Measurements from ENCODE around the gene GNMT.
"Not testable (repeated sequence)": the region's sequence is repeated elsewhere in the genome, so short reads cannot be mapped to it uniquely, and the experiment has no call there.

The GNMT gene

DNA sequence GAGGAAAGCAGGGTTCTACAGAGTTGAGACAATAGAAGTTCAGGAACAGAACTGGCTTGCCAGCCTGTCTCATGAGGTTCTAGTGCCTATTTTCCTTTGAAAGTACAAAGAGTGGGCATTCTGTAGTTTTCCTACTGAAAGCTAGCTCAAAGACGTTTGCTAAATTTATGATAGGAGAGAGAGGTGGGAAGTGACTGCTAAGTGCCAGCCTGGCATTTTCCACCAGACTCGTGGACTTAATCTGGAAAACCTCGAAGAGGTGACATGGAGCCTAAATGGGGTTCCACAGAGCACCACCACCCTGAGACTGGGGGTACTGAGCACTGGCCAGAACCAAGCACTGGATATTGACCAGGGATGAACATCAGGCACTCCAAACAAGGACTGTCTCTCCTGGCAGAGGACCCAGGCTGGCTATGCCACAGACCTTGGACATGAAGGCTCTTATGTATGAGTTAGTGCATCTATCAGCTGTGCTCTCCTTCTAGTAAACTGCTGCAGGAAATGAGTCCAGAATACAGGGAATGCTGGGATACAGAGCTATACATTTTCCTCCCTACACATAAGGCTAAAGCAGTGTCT, 11.3 kb downstream of the GNMT start:
- in situ Hi-C loops (cut with MboI; ENCODE audit: low sequenced_read_pairs): no loop called here

DNA sequence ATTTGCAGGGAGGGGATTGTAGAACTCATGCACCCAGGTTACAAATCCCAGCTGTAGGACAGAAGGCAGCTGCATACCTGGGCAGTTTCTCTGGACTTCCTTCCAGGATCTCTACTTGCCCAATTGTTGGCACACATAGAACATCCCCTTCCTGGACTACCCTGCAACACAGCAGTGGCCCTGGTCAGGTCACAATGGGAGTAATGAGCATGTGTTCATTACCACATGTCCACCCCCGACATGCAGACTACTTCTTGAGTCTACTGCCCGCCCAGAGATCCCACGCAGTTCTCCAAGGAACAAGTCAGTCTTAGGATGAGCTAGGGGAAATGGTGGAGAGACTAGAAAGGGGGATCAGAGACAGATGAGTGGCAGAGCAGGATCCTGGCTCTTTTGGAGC, 13.4 kb downstream of the GNMT start:
- in situ Hi-C loops (cut with MboI; ENCODE audit: low sequenced_read_pairs): no loop called here

GRCh38 chr6:42974919-42975505, 14.5 kb downstream of the GNMT start:
- in situ Hi-C loops (cut with MboI; ENCODE audit: low sequenced_read_pairs): no loop called here

DNA sequence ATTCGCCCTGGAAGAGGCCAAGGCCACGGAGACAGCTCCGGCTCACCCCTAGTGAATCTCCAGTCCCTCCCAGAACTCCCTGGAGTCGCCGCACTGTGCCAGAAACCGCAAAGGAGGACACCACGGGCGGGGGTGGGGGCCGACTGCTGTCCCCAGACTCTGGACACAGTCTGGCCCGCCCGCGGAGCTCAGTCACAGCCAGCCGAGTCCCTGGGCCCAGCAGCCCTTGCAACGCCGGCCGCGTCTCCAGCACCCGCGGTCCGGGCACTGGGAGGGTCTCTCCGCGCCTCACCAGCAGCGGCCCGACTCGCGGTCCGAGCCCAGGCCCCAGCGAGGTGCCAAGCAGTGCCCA, 17.9 kb downstream of the GNMT start:
- in situ Hi-C loops (cut with MboI; ENCODE audit: low sequenced_read_pairs): no loop called here

DNA sequence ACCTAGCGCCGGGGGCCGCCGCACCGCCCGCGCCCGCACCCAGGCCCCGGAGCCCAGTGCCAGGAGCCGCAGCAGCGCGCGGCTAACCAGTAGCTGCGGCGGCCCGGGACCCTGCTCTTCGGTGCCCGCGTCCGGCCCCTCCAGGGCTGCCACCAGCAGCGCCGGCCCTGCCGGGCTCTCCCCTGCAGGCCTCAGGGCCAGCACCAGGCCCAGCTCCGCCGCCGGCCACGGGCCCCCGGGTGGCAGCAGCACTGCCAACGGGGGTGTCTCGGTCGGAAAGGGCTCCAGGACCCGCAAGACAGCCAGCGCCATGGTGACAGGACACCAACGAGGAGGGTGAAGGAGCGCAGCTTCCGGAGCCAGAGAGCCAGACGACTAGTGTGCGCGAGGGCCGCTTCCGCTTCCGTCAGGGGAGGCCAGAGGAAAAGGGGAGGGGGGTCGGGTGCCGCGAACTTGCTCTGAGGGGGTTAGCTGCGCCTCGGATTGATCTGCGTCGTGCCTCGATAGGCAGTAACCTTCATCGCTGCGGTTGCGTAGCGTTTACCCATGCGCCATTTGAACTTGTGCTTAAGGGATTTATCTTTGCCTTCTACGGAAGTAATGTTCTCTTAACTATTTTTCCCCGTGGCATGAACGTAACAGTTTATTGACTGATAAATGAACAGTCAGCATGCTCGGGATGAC, 18.4 kb downstream of the GNMT start, which contains the start of gene PEX6:
PEX6 (minus strand) TSS at position 343 of the 684 bp plus-strand sequence; CDS start at position 312, 31 bp downstream.
- in situ Hi-C loops (cut with MboI; ENCODE audit: low sequenced_read_pairs): no loop called here

DNA sequence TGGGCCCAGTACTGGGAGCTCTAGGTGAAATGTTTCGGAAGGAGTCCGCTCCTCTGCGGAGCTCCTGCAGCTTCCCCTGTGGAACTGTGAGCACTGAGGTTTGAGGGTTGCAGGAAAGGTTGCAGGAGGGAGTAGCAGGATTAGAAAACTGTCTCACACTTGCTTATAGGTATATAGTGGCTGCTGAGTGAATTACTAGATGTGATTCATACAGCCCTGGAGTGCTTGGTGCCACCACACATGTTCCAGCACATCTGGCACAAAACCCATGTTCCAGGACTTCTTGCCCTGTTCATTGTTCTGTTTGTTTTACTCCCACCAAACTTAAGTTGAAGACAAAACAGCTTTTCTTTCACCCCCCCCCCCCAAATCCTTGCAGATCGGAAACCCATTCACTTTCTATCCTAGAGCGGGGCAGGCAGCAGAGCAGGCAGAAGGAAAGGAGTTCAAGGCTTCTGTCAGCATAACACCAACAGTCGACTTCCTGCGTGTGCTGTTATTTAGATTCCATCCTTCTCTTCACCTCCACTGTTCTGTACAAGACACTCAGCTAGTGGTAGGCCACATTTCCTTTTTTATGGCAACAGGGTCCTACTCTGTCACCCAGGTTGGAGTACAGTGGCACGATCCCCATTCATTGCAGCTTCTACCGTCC, 19.1 kb downstream of the GNMT start:
- in situ Hi-C loops (cut with MboI; ENCODE audit: low sequenced_read_pairs): no loop called here

DNA sequence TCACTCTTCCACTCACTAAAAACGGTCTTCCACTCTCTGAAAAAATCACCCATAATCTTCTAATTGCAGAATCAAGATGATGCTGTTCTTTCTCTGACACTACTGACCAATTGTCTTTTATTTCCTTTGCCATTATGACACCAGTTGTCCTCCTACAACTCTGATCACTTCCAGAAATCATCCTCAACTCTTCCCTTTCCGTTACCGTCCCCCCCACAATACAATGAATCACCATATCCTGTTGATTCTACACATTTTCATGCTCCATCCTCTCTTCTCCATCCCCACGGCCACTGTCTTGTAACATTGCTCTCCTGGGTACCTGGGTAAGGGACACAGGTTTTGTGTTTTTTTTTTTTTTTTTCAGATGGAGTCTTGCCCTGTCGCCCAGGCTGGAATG, 21.3 kb downstream of the GNMT start:
- in situ Hi-C loops (cut with MboI; ENCODE audit: low sequenced_read_pairs): no loop called here

DNA sequence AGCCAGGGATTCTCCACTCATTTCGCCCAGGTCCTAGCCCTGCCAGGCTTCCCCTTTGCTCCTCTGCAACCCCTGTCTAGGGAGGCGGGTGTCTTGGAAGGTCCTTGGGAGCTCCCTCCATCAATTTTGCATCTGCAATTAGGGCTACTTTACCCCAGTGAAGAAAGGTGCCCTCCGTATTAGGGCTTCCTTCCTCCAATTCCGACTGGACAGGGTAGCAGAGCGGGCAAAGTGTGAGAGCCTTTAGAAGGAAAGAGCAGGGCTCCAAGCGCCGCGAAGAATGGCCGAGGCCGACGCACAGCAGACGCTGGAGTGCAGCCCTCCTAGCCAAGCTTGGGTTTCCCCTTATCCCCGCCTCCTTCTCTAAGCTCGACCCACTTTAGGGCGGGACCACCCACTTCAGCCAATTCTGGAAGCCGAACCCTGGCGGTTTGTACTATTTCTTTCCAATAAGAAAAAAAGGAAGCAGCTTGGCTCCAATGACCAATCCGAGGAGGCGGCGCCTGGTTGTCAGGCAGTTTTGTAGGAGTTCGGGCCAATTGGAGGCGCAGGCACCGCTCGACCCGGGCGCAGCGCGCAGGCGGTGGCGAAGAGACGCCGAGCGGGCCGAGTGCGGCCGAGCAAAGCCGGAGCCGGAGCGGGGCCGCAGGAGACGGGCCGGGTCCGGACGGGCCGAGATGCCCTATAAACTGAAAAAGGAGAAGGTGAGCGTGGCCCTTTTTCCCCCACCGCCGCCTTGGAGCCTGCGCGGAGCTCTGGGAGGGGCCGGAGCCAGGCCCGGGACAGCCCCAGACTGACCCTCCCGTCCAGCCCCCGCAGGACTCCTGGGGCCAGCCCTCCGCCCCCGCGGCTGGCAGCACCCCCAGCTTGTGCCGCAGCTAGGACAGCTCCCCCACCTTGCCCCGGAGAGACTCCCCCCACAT, 23.7 kb downstream of the GNMT start, which contains the start of gene PPP2R5D:
PPP2R5D (plus strand) TSS at position 570 of the 923 bp plus-strand sequence; CDS start at position 678, 108 bp downstream.
- in situ Hi-C loops (cut with MboI; ENCODE audit: low sequenced_read_pairs): no loop called here

- in situ Hi-C loops (cut with MboI; ENCODE audit: low sequenced_read_pairs): no loop called here
Observed at GRCh38 chr6:42984924-42985475, 24.4 kb downstream of the GNMT start.

DNA sequence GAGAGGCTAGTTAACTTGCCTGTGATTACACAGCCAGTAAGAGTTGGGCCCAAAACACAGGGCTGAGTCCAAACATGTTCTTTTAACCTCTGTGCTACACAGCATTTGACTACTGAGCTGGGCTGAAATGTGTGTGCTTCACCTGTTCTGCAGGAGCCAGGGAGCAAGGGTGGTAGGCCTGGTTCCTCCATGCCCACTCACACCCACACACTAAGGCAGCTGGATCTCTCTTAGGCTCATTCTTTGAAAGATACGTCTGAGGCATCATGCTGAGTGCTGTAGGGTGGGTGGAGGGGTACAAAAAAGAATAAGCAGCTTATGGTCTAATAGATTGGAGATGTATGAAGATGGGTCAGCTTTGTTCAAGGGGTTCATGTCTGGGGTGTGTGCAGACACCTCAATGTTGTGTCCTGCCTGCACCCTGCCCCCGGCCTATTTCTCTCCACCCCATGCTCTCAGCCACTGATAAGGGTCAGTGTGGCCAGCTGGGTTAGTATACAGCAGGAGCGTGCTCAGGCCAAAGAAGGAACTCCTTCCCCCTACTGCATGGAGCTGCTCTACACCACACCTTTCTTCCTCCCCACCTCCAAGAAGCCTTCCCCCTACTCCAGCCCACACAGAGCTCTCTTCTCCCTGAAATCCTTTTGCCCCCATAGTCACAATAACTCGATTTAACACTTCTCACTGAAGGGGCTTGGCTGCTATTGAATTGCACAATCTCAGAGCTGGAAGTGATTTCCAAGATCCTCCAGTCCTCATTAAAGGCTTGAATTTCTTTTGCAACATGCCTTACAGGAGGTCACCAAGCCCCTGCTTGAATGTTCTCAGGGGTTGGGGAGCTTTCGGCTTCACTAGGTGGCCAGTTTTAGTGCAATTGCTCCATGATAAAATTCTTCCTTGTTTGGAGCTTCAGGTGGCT, 27.2 kb downstream of the GNMT start:
- in situ Hi-C loops (cut with MboI; ENCODE audit: low sequenced_read_pairs): no loop called here

DNA sequence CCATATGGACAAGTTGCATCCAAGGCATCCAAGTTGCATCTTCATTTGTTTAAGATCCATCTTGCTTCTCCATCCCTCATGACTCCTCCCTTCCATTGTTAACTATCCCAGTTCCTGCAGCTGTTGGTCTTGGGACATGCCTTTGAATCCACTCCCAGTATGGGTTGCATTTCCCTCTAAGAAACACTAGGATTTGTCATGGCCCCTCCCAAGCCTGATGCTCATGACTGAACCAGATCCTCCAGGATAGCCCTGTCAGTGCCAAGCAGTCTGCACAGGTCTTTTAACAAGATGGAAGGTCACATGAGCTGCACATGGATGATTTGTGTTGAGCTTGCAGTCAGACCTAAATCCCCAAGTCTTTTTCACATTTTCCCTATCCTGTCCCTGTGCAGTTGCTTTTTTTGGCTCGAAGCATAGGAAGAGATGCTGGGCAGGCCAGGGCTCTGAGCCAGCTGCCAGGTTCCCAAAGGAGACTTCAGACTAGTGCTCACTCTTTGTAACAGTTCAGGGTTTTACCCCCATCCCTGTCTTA, 28.0 kb downstream of the GNMT start:
- in situ Hi-C loops (cut with MboI; ENCODE audit: low sequenced_read_pairs): no loop called here

DNA sequence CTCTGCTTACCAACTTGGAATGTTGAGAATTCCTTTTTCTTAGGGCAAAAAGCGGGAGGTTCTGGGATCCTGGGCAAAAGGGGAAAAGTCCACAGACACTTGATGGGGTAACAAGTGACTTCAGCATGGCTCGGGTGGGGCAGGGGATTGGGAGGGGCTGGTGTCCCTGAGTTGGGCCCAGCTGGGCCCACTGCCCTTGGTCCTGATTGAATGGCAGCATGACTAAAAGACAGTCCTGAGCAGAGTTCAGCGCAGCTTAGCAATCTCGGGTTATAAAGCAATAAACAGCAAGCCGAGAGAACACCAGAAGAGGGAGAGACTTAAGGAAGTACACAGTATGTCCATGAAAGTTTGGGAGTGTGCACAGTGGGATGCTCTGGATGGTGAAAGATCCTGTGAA, 29.4 kb downstream of the GNMT start:
- in situ Hi-C loops (cut with MboI; ENCODE audit: low sequenced_read_pairs): no loop called here

- in situ Hi-C loops (cut with MboI; ENCODE audit: low sequenced_read_pairs): no loop called here
Observed at GRCh38 chr6:42993445-42993844, 32.9 kb downstream of the GNMT start.

DNA sequence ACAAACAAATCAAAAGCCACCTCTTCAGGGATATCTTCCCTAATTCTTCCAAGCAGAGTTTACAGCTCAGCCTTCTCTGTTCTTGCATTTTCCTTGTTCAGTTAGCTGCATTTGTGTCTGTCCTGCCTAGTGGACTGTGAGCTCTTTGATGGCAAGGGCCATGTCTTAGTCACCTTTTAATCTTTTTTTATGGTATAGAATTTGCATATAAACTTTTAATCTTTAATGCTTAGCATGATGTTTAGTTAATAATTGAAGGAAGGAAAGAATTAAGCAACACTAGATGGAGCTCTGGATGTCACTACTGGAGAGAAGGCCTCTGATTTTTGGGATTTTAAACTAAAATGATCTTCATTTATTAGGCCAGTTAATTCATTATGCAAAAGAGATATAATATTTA, 36.0 kb downstream of the GNMT start:
- in situ Hi-C loops (cut with MboI; ENCODE audit: low sequenced_read_pairs): no loop called here

DNA sequence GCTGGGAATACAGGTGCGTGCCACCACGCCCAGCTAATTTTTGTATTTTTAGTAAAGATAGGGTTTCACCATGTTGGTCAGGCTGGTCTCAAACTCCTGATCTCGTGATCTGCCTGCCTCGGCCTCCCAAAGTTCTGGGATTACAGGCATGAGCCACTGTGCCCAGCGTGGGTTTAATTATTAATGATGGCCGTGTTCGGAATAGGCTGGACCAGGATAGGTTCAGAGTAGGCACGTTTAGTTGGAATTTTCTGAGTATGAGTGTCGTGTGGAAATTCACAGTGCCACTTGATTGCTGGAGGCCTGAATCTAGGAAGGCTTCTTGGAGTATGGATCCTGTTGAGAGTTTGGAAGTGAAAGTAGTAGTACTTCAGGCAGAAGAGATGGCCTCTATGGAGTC, 37.7 kb downstream of the GNMT start:
- in situ Hi-C loops (cut with MboI; ENCODE audit: low sequenced_read_pairs): not testable (repeated sequence)

DNA sequence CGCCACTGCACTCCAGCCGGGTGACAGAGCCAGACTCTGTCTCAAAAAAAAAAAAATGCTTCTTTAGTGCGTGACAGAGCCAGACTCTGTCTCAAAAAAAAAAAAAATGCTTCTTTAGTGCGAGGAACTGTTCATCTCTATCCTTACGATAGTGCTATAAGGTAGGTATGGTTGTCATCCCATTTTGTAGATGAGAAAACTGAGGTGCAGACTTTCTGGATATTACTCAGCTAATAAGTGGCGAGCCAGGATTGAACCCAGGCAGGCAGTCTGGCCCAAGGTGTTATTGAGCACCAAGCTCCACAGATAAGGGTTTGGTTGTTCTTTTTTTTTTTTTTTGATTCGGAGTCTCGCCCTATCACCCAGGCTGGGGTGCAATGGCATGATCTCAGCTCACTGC, 41.3 kb downstream of the GNMT start:
- in situ Hi-C loops (cut with MboI; ENCODE audit: low sequenced_read_pairs): no loop called here

DNA sequence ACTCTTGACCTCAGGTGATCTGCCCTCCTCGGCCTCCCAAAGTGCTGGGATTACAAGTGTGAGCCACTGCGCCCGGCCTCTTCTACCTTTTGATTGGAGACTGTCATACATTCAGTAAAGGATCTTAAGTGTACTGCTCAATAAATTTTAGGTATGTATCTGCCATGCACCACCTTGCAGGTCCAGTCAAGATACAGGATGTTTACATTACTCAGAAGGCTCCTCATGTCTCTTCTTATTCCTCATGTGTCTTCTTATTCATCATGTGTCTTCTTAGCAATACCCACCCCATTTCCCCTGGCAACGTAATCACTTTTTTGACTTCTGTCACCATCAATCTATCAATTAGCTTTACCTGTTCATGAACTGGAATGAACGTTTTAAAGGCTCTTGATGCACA, 45.3 kb downstream of the GNMT start:
- in situ Hi-C loops (cut with MboI; ENCODE audit: low sequenced_read_pairs): no loop called here

DNA sequence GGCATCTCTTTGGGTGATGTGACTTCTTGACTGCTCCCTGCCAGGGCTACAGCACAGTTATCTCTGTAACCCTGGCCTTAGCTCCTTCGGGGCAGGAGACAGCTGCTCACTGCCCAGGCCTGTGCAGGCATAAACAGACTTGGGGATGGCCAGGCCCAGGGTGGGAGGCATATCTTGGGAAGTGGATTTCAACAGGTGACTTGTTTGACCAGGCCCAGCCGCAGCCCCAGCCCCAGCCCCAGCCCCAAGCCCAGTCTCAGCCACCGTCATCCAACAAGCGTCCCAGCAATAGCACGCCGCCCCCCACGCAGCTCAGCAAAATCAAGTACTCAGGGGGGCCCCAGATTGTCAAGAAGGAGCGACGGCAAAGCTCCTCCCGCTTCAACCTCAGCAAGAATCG, 45.7 kb downstream of the GNMT start:
- in situ Hi-C loops (cut with MboI; ENCODE audit: low sequenced_read_pairs): no loop called here

GRCh38 chr6:43007126-43007525, 46.6 kb downstream of the GNMT start:
- in situ Hi-C loops (cut with MboI; ENCODE audit: low sequenced_read_pairs): no loop called here

All from HL-60/S4 treated with retinoic acid at 250 ng/mL for 4 days and 3 days (cell line).